Mesenchymal stem cell (in vitro differentiated cells and primary cell): ENCODE measurements around the gene TXNDC16.

ENCODE experiments used
- DNase-seq: peaks from one replicate; pipeline ENCODE4 v3.0.0-alpha.2; 2013
- H2AFZ ChIP-seq: one replicate; pipeline ENCODE4 v1.6.1; 2013; ENCODE audit warnings: low read depth, mild to moderate bottlenecking, control low read depth, inconsistent platforms, low read length, moderate library complexity
- H2AK5ac ChIP-seq: 2 replicates; pipeline ENCODE4 v1.6.1; 2013; ENCODE audit warnings: low read length, moderate library complexity, mild to moderate bottlenecking, inconsistent platforms; ENCODE audit not compliant: severe bottlenecking
- H2BK120ac ChIP-seq: one replicate; pipeline ENCODE4 v1.6.1; 2013; ENCODE audit warnings: low read depth, mild to moderate bottlenecking, inconsistent platforms, low read length, moderate library complexity
- H2BK12ac ChIP-seq, 2 experiments: one replicate each; pipeline ENCODE4 v1.6.1; 2013; ENCODE audit warnings: inconsistent platforms in 2 of 2, low read length in 2 of 2, mild to moderate bottlenecking in 2 of 2, moderate library complexity in 2 of 2, control low read depth in 1 of 2
- H2BK15ac ChIP-seq: one replicate; pipeline ENCODE4 v1.6.1; 2013; ENCODE audit warnings: mild to moderate bottlenecking, low read depth, inconsistent platforms; ENCODE audit not compliant: poor library complexity, severe bottlenecking
- H2BK5ac ChIP-seq: 2 replicates; pipeline ENCODE4 v1.6.1; 2013; ENCODE audit warnings: low read depth, mild to moderate bottlenecking, low read length, control low read depth, inconsistent platforms; ENCODE audit not compliant: poor library complexity, severe bottlenecking
- H3K14ac ChIP-seq, 2 experiments: one replicate each; pipeline ENCODE4 v1.6.1; 2013; ENCODE audit warnings: inconsistent platforms in 2 of 2, low read length in 2 of 2, control low read depth in 1 of 2, mild to moderate bottlenecking in 1 of 2, moderate library complexity in 1 of 2
- H3K18ac ChIP-seq, 2 experiments: one replicate each; pipeline ENCODE4 v1.6.1; 2013; ENCODE audit warnings: inconsistent platforms in 2 of 2, low read length in 2 of 2, control low read depth in 1 of 2, low read depth in 1 of 2, mild to moderate bottlenecking in 1 of 2
- H3K23ac ChIP-seq, 2 experiments: one replicate each; pipeline ENCODE4 v1.6.1; 2013; ENCODE audit warnings: inconsistent platforms in 2 of 2, low read length in 2 of 2, mild to moderate bottlenecking in 2 of 2, moderate library complexity in 2 of 2, control low read depth in 1 of 2
- H3K27ac ChIP-seq: 2 replicates; pipeline ENCODE4 v1.5.1; 2013; ENCODE audit warnings: mild to moderate bottlenecking, moderate library complexity, low read length, control low read depth, inconsistent platforms; ENCODE audit not compliant: poor library complexity, severe bottlenecking
- H3K27me3 ChIP-seq, 2 experiments: 2 replicates each; pipeline versions ENCODE4 v1.6.1 to v1.7.0; 2013; ENCODE audit warnings: low read length in 2 of 2, mild to moderate bottlenecking in 2 of 2, moderate library complexity in 2 of 2, control low read depth in 1 of 2, inconsistent platforms in 1 of 2; ENCODE audit not compliant: control insufficient read depth in 1 of 2, insufficient read depth in 1 of 2
- H3K36me3 ChIP-seq, 2 experiments: 2 replicates each; pipeline versions ENCODE4 v1.6.1 to v1.7.0; 2013; ENCODE audit warnings: low read length in 2 of 2, control low read depth in 1 of 2, inconsistent platforms in 1 of 2, low read depth in 1 of 2, mild to moderate bottlenecking in 1 of 2; ENCODE audit not compliant: insufficient read depth in 2 of 2, control insufficient read depth in 1 of 2
- H3K4ac ChIP-seq, 2 experiments: one replicate each; pipeline ENCODE4 v1.6.1; 2013; ENCODE audit warnings: inconsistent platforms in 2 of 2, low read length in 2 of 2, mild to moderate bottlenecking in 2 of 2, moderate library complexity in 2 of 2, control low read depth in 1 of 2, low read depth in 1 of 2
- H3K4me1 ChIP-seq: 2 replicates; pipeline ENCODE4 v1.6.1; 2013; ENCODE audit warnings: low read depth, low read length, control low read depth; ENCODE audit not compliant: control insufficient read depth, insufficient read depth
- H3K4me2 ChIP-seq: 2 replicates; pipeline ENCODE4 v1.6.1; 2013; ENCODE audit warnings: low read length, mild to moderate bottlenecking, inconsistent platforms; ENCODE audit not compliant: poor library complexity, severe bottlenecking
- H3K4me3 ChIP-seq, 2 experiments: 2 replicates each; pipeline versions ENCODE4 v1.5.1 to v1.7.0; 2013; ENCODE audit warnings: low read length in 2 of 2, mild to moderate bottlenecking in 2 of 2, control low read depth in 1 of 2, low read depth in 1 of 2; ENCODE audit not compliant: insufficient read depth in 1 of 2
- H3K79me1 ChIP-seq: replicated peaks from 2 replicates; pipeline ENCODE4 v1.6.1; 2013; ENCODE audit warnings: mild to moderate bottlenecking, control low read depth, low read length, inconsistent platforms; ENCODE audit not compliant: poor library complexity, severe bottlenecking
- H3K9ac ChIP-seq: 2 replicates; pipeline ENCODE4 v1.7.0; 2013; ENCODE audit warnings: mild to moderate bottlenecking, low read length, moderate library complexity
- H3K9me3 ChIP-seq: 2 replicates; pipeline ENCODE4 v1.7.0; 2013; ENCODE audit warnings: mild to moderate bottlenecking, low read length; ENCODE audit not compliant: control insufficient read depth
- H4K8ac ChIP-seq: one replicate; pipeline ENCODE4 v1.6.1; 2013; ENCODE audit warnings: inconsistent platforms, mild to moderate bottlenecking, low read length, moderate library complexity
- H4K91ac ChIP-seq: one replicate; pipeline ENCODE4 v1.6.1; 2013; ENCODE audit warnings: mild to moderate bottlenecking, low read length, inconsistent platforms
- WGBS: methylation state at CpG from one replicate; pipeline ENCODE4 v1.1.7; 2013; ENCODE audit warnings: mixed read lengths; 5-methylcytosine and 5-hydroxymethylcytosine counted together

The TXNDC16 gene

DNA sequence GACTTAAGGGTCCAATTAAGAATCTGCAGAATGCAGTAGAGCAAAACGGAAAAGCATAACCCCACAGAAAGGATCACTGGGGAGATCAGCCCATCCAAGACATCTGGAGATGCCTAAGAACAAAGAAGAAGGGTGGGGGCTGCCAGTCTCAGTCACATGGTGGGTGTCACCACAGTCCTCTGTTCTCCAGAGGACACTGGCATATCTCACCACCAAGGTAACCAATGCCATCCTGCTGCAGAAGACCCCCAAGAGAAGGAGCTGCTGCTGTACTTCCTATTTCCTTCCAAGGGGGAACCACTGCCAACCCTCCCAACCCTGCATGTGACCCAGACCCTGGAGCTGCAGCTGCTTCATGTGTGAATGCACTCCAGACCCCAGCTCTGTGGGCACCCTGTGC is 147.0 kb downstream of the TXNDC16 start:
- DNase-seq: no peak
- Histone ChIP-seq H2BK5ac (no peak overlapping the region), H3K4me1 (no peaks in the 10 kb centered on the region), H3K9ac (no peak overlapping the region), H3K4me2 (no peak overlapping the region), H2BK12ac (no peak overlapping the region), H3K27ac (no peak overlapping the region), H2AFZ (no peak overlapping the region), H3K23ac (no peak overlapping the region), H2BK15ac (no peak overlapping the region), H3K18ac (no peak overlapping the region), H3K14ac (no peak overlapping the region), H3K36me3 (no peaks in the 10 kb centered on the region), H4K91ac (no peak overlapping the region), H3K4me3 (no peak overlapping the region), H4K8ac (no peak overlapping the region), H3K79me1 (no peaks in the 10 kb centered on the region), H3K4ac (no peak overlapping the region), H2AK5ac (no peak overlapping the region), H2BK120ac (no peak overlapping the region), H3K27me3 (no peaks in the 10 kb centered on the region), H3K9me3 (no peaks in the 10 kb centered on the region)
- 95% methylated on average over 1 of the region's 1 CpG for WGBS

DNA sequence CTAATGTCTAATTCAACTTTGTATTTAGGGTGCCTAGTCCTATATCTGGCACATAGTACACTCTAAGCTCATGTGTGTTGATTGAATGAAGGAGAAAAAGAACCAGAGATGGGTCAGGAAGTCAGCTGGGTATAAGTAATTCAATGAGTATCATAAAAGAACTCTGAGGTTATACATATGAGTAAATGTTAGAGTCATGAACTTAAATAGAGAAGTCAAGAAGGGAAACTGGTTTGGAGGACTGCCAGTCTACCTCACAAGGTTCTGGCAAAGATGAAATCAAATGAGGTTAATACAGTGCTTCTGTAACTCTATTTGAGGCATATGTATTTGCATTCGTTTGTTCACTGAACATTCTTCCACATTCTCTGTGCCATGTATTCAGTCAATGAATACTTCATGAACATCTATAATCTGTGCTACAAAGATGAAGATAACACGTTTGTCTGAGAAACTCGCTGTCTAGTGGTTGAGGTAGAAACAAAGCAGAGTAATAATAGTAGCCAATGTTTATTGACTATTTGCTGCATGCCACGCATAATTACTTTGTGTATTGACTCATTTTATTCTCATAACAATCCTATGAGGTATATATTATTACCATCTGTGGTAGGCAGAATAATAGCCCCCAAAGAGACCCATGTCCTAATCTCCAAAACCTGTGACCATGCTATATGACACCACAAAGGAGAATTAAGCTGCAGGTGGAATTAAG is 149.3 kb downstream of the TXNDC16 start:
- H2BK15ac ChIP-seq: no peak overlapping the region
- peaks cover 1% of the 10 kb centered on the region for H3K4me1 ChIP-seq
- no peaks in the 10 kb centered on the region for H3K36me3 ChIP-seq
- H2BK5ac ChIP-seq: no peak overlapping the region
- no peak overlapping the region for H3K18ac ChIP-seq
- H3K4me2 ChIP-seq: no peak overlapping the region
- no peak overlapping the region for H4K91ac ChIP-seq
- no peak overlapping the region for H2AFZ ChIP-seq
- no peak overlapping the region for H3K14ac ChIP-seq
- H4K8ac ChIP-seq: no peak overlapping the region
- no peak overlapping the region for H3K9ac ChIP-seq
- no peak overlapping the region for H2BK12ac ChIP-seq
- H2AK5ac ChIP-seq: no peak overlapping the region
- no peak overlapping the region for H3K4me3 ChIP-seq
- H3K4ac ChIP-seq: no peak overlapping the region
- H3K27ac ChIP-seq: no peak overlapping the region
- WGBS: no CpG with 5 or more reads among the region's 4 CpGs
- H3K79me1 ChIP-seq: no peaks in the 10 kb centered on the region
- H2BK120ac ChIP-seq: no peak overlapping the region
- H3K23ac ChIP-seq: no peak overlapping the region
- no peak for DNase-seq
- no peaks in the 10 kb centered on the region for H3K27me3 ChIP-seq
- H3K9me3 ChIP-seq: no peaks in the 10 kb centered on the region

- Histone ChIP-seq H3K9me3 (peaks cover 5% of the 10 kb centered on the region), H3K9ac (no peak overlapping the region), H2BK5ac (no peak overlapping the region), H4K8ac (no peak overlapping the region), H3K4me3 (no peak overlapping the region), H3K14ac (no peak overlapping the region), H4K91ac (no peak overlapping the region), H3K27me3 (no peaks in the 10 kb centered on the region), H3K4me2 (no peak overlapping the region), H2BK15ac (no peak overlapping the region), H3K79me1 (no peaks in the 10 kb centered on the region), H3K36me3 (no peaks in the 10 kb centered on the region), H2AFZ (no peak overlapping the region), H3K18ac (no peak overlapping the region), H2BK12ac (no peak overlapping the region), H3K4me1 (peaks cover 1% of the 10 kb centered on the region), H3K23ac (no peak overlapping the region), H2BK120ac (no peak overlapping the region), H3K27ac (no peak overlapping the region), H2AK5ac (peak overlapping the region; percentile 26), H3K4ac (no peak overlapping the region)
- DNase-seq: no peak
- 55% methylated on average over 3 of the region's 3 CpGs for WGBS
Measured at GRCh38 chr14:52400846-52401245, 151.5 kb downstream of the TXNDC16 start.

DNA sequence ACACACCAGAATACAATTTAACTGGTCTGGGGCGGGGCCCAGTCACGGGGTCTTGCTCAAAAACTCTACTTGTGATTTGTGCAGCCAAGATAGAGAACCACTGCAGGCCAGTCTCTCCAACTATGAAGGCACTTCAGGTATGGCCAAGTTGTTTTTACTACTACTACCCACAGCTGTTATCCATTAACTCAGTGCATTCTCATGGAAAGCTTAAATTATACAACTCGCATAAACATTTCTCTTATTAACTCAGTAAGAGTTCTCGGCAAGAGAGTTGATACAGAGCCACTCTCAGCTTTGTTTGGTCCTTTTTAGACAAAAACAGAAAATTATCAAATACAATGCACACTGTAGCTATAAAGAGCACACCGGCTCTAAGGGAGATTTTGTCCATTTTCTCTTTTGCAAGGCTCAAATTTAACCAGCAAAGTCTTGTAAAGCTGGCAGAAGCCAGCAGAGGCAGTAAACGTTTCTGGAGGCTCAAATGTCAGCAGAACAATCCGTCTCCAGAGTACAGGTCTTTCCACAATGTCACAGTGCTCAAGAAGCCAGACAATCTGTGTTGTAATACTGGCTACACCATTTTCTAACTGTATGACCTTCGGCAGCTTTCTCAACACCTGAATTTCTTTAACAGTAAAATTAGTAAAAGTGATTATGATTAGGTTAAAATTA is 152.2 kb downstream of the TXNDC16 start:
- H3K79me1 ChIP-seq: no peaks in the 10 kb centered on the region
- H2BK120ac ChIP-seq: no peak overlapping the region
- peaks cover 5% of the 10 kb centered on the region for H3K9me3 ChIP-seq
- no peak overlapping the region for H3K18ac ChIP-seq
- no peaks in the 10 kb centered on the region for H3K27me3 ChIP-seq
- peak overlapping the region; percentile 84 for H3K27ac ChIP-seq
- no peak overlapping the region for H3K14ac ChIP-seq
- H3K4ac ChIP-seq: no peak overlapping the region
- H4K8ac ChIP-seq: no peak overlapping the region
- H4K91ac ChIP-seq: no peak overlapping the region
- H2AFZ ChIP-seq: no peak overlapping the region
- WGBS: 63% methylated on average over 7 of the region's 8 CpGs
- H3K4me2 ChIP-seq: peak overlapping the region; percentile 61
- no peak overlapping the region for H2BK15ac ChIP-seq
- no peak overlapping the region for H3K23ac ChIP-seq
- no peak overlapping the region for H2BK5ac ChIP-seq
- DNase-seq: peak; percentile 46
- H2BK12ac ChIP-seq: no peak overlapping the region
- peak overlapping the region in 1 of 2 experiments; percentile 25 for H3K4me3 ChIP-seq
- H3K4me1 ChIP-seq: peaks cover 1% of the 10 kb centered on the region
- H3K9ac ChIP-seq: peak overlapping the region; percentile 1
- no peak overlapping the region for H2AK5ac ChIP-seq
- no peaks in the 10 kb centered on the region for H3K36me3 ChIP-seq
